ENCODE results near the gene TRIM14. TPM values are rescaled to one million over a fixed set of nuclear protein-coding genes. Genes with fewer than 3 reads are reported as not detected.

TRIM14 gene
- total and polyA plus RNA-seq, 2 donors (not counting 1 experiment from before 2014, with no cell fraction given): 22.5 to 23.9 TPM

DNA sequence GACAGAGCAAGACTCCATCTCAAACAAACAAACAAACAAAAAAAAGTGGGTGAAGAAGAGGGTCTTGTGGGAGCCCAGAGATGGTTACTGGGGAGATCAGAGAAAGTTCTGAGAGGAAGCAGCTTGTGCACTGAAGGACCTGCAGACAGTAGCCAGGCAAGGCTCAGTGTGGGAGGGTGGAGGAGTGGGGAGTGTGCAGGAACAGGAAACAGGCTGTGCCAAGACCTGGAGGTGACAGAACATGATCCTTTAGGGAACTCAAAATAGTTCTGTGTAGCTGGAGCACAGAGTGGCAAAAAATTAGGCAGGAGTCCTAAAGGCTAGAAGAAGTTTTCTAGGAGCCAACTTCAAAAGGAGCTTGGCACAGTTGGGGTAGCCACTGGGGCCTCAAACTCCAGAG is 81.7 kb downstream of the TRIM14 start:
- intact Hi-C loops (cut with micrococcal nuclease): no loop called here
- Mint-ChIP-seq H3K4me3 (no peak overlapping the region), H3K27ac (no peak overlapping the region), H3K4me1 (peaks cover 43% of the 10 kb centered on the region), H3K9me3 (ENCODE audit: insufficient read depth) (no peaks in the 10 kb centered on the region), H3K27me3 (no peaks in the 10 kb centered on the region)
- DNase-seq (no peak), ATAC-seq (ENCODE audit: low read depth) (no peak)
- Histone ChIP-seq H4K20me1 (ENCODE audit: control insufficient read depth, insufficient read depth, low read length, poor library complexity, severe bottlenecking) (no peaks in the 10 kb centered on the region), H3K36me3 (replicated peaks in 1 of 2; ENCODE audit: control extremely low read depth in 1 of 2, control insufficient read depth in 1 of 2, extremely low read depth in 1 of 2, insufficient read depth in 2 of 2, low read length in 1 of 2) (no peaks in the 10 kb centered on the region), H3K79me2 (ENCODE audit: control insufficient read depth, insufficient read depth, low read length) (no peaks in the 10 kb centered on the region), H3K4me1 (ENCODE audit: control insufficient read depth in 2 of 2, insufficient read depth in 2 of 2, low read length in 2 of 2) (peaks cover 10 to 31% of the 10 kb centered on the region in 2 donors), H3K4me2 (replicated peaks; ENCODE audit: low read depth, low read length, poor library complexity, severe bottlenecking) (no peak overlapping the region), H3K27me3 (replicated peaks in 1 of 4; ENCODE audit: control extremely low read depth in 1 of 4, control insufficient read depth in 3 of 4, insufficient read depth in 4 of 4, low read length in 3 of 4) (no peaks in the 10 kb centered on the region), H3K9me3 (ENCODE audit: control extremely low read depth in 1 of 3, control insufficient read depth in 2 of 3, insufficient read depth in 1 of 3, low read length in 2 of 3) (no peaks in the 10 kb centered on the region), H3K9ac (ENCODE audit: low read length) (no peak overlapping the region), H3K27ac (ENCODE audit: low read length in 2 of 2) (no peak overlapping the region), H3K4me3 (ENCODE audit: control extremely low read depth in 1 of 5, extremely low read depth in 1 of 5, insufficient read depth in 1 of 5, low read depth in 2 of 5, low read length in 4 of 5) (no peak overlapping the region), H2AFZ (ENCODE audit: insufficient read depth, low read depth, low read length, poor library complexity, severe bottlenecking) (no peak overlapping the region)
- TF ChIP-seq, protein P1, sequence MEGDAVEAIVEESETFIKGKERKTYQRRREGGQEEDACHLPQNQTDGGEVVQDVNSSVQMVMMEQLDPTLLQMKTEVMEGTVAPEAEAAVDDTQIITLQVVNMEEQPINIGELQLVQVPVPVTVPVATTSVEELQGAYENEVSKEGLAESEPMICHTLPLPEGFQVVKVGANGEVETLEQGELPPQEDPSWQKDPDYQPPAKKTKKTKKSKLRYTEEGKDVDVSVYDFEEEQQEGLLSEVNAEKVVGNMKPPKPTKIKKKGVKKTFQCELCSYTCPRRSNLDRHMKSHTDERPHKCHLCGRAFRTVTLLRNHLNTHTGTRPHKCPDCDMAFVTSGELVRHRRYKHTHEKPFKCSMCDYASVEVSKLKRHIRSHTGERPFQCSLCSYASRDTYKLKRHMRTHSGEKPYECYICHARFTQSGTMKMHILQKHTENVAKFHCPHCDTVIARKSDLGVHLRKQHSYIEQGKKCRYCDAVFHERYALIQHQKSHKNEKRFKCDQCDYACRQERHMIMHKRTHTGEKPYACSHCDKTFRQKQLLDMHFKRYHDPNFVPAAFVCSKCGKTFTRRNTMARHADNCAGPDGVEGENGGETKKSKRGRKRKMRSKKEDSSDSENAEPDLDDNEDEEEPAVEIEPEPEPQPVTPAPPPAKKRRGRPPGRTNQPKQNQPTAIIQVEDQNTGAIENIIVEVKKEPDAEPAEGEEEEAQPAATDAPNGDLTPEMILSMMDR (IDR thresholded peaks at IDR 0.05): no peak
- TF ChIP-seq EZH2 (IDR thresholded peaks at IDR 0.05; ENCODE audit: borderline replicate concordance, insufficient read depth, low read depth, low read length, poor library complexity, severe bottlenecking): no peak
- CTCF ChIA-PET: interaction anchor here (0.6 to 1.9 kb wide), 8 partner anchors 8 to 114 kb away, joined by 3 to 9 read pairs (median 4); partner anchors contain the start of gene ANP32B
- POLR2A ChIA-PET: no interaction called here

Measured in B cell (primary cell).